AG09319 (cell line): ENCODE results near the gene CSRP1.
A peak's percentile ranks its signal among the peaks of the same experiment; 100 is the strongest.

Source experiments
- DNase-seq: peaks from one replicate; pipeline ENCODE4 v3.0.0-alpha.2; 2010; ENCODE audit warnings: low read depth; ENCODE audit errors: extremely low read depth
- TF ChIP-seq, protein P1 (sequence below): IDR thresholded peaks from 2 replicates; pipeline ENCODE4 v1.5.1; 2011; ENCODE audit warnings: low read depth, mild to moderate bottlenecking, inconsistent platforms, low read length, moderate library complexity

The CSRP1 gene

DNA sequence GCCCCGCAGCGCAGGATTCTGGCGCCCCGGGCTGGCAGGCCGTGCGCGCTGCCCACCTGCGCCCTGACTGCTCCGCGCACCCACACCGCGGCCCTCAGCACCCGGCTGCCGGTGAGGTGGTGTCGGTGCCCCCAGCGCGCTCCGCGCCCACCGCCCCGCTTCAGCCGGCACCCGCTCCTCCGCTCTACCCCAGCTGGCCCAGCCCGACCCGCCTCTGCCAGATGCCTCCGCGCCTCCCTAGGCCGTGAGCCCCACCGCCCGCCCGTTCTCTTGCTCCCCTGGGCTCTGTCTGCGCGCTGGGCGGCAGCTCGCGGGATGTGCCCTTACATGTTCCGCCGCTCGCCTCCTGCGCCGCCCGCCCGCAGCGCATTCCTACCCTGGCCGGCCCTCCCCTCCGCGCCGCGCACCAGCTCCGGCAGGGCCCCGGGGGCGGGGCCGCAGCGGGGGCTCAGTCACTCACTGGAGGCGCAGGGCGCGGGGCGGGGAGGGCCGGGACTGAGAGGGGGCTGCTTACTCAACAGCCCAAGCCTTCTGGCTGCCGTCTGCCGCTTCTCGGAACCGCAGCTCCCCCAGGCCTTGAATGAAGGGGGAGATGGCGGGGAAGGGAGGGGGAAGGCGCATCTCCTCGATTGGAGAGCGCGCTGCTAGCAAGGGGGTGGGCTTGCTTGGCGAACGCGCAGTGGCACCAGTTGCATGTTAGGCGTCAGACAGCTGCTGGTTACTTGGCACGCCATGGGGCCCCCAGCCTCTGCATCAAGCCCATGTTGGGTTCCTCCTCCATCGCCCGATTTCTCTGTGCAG is 37.9 kb downstream of the CSRP1 start, which contains the start of gene PHLDA3:
Gene PHLDA3, minus strand, starts transcription at position 345 of the 801 bp plus-strand sequence. CDS start 402 bp downstream, outside the sequence.
- TF ChIP-seq, protein P1, sequence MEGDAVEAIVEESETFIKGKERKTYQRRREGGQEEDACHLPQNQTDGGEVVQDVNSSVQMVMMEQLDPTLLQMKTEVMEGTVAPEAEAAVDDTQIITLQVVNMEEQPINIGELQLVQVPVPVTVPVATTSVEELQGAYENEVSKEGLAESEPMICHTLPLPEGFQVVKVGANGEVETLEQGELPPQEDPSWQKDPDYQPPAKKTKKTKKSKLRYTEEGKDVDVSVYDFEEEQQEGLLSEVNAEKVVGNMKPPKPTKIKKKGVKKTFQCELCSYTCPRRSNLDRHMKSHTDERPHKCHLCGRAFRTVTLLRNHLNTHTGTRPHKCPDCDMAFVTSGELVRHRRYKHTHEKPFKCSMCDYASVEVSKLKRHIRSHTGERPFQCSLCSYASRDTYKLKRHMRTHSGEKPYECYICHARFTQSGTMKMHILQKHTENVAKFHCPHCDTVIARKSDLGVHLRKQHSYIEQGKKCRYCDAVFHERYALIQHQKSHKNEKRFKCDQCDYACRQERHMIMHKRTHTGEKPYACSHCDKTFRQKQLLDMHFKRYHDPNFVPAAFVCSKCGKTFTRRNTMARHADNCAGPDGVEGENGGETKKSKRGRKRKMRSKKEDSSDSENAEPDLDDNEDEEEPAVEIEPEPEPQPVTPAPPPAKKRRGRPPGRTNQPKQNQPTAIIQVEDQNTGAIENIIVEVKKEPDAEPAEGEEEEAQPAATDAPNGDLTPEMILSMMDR = no peak
- peak; percentile 86 for DNase-seq

DNA sequence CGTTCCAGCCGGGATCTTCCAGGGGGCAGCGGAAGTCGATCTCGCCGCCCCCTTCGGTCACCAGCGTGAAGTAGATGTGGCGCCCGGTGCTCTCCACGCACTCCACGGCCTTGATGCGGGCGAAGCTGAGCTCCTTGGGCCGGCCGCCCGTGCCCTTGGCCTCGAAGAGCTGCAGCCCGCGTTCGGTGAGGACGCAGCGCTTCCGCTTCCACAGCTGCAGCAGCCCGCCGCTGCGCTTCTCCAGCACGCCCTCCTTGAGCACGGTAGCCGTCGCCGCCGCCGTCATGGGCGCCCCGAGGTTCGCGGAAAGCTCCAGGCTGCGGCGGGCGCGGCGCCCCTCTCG is 38.5 kb downstream of the CSRP1 start:
- no peak for DNase-seq
- TF ChIP-seq, protein P1 = no peak

DNA sequence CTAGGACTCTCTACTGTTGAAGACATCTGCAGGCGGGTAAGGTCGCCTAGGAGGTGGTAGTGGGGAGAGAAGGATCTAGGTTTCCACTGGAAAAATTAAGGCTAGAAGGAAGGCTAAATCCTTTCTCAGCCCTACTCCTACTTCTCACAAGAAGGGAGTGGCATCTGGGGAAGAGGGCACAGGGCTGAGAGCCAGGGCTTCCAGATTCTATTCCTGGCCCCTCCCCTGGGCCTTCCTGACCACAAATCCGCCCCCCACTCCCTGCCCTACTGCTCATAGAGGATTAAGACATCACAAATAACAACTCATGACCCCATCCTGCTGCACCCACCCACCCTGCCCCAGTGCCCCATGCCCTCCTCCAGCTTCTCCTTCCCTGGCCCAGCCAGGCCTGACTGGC is 40.4 kb downstream of the CSRP1 start:
- TF ChIP-seq, protein P1 = no peak

DNA sequence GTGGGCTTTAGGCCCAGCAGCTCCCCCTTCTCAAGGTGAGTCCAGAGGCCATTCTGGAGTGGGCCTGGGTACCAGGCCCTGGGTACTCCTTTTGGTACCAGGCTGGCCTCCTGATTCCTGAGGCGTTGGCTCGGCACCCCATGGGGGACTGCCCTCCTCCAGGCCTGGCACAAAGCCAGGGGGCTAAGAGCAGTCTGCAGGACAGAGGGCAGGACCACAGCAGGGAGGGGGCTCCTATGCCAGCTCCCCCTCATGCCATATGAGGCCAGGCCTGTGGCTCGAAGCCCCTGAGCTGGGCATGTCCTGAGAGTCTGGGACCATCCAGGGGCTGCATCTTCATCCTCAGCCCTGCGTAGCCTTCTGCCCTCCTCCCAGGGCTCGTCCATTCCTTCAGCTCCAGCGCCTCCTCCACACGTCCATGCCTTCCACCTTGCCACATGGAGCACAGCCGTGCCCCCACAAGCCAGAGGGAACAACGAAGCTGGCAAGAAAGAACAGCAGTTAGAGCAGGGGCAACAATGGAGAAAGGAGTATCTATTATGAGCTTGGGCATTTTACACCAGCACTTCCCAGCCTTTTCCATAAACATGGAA is 41.1 kb downstream of the CSRP1 start:
- no peak for DNase-seq
- TF ChIP-seq, protein P1 = no peak

More for the DNA sequence above, 40.4 kb downstream of the CSRP1 start:
- DNase-seq = no peak

DNA sequence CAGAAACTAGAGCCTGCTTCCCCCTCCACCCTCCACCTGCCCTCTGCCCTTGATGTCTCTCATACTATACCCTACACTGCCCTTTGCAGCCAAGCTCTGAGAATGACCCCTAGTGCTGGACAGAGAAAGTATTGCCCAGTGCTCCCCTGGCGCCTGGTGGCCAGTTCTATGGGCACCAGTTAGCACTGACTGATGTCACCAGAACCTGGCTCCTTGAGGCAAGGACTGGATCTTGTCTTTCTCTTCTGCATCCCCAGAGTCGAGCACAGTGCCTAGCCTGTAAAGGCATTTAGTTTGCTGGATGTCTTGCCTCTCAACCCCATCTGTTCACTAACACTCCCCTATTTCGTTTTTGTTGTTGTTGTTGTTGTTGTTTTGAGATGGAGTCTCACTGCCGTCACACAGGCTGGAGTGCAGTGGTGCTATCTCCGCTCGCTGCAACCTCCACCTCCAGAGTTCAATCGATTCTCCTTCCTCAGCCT is 43.8 kb downstream of the CSRP1 start:
- DNase-seq = no peak
- TF ChIP-seq, protein P1 = peak; percentile 24

DNA sequence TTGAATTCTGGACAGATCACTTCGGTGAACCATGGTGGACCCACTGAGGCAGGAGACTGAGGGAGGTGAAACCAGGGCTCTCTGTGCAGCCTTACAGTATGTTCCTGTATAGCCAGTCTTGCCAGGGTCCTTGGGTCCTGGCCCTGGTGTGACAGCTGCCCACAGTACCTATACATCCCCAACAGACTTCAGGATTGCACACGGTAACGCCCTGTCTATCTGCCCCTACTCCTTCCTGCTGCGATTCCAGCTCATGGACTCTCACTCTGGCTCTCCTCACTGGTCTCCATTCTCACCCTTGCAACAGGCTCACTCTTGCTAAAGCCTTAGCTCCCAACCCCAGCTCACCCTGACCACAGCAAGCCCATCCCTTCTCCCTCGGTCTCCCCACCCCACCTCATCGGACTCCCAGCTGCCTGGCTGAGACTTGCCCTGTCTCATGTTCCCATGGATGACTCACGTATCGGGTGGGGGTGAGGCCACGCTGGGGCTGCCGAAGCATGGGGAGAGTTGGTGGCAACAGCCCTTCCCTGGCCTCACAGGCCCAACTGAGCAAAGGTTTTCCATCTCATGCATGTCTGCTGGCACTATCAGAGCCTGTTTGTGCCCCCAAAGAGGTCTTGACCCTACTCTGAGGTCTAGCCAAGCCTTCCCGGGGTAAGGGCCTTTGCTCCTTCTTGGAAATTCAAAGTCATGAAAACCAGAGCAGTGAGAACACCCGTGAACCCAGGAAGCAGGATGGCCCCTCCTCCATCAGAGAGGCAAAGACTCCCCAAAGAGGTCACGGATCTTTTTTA is 45.1 kb downstream of the CSRP1 start:
- TF ChIP-seq, protein P1 = no peak
- DNase-seq = peak; percentile 93
